ENCODE data around the gene PIAS1.

The PIAS1 gene

GRCh38 chr15:68019814-68020525 lies 34.1 kb upstream of the PIAS1 start:
- no peak for TF ChIP-seq CTCF (IDR thresholded peaks at IDR 0.05)

DNA sequence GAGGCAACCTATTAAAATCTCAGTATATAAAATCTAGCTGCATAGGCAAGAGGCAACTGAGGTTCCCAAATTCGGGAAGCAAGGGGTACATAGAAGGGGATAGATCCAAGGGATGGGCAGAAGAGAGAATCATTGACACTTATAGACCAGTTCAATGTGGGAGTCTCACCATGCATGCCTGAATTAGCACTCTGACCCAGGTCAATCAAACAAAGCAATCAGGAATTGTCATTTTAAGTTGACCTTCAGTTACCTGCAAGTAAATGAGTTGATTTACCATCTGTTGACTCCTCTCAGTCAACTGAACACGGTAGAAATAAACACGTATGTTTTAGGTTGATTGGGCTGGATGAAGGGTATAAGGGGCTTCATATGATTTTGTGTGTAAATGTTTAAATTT lies 33.4 kb upstream of the PIAS1 start:
- TF ChIP-seq CTCF (IDR thresholded peaks at IDR 0.05) = no peak

- TF ChIP-seq CTCF (IDR thresholded peaks at IDR 0.05) = no peak
Observed at GRCh38 chr15:68022061-68022460, 32.1 kb upstream of the PIAS1 start.

DNA sequence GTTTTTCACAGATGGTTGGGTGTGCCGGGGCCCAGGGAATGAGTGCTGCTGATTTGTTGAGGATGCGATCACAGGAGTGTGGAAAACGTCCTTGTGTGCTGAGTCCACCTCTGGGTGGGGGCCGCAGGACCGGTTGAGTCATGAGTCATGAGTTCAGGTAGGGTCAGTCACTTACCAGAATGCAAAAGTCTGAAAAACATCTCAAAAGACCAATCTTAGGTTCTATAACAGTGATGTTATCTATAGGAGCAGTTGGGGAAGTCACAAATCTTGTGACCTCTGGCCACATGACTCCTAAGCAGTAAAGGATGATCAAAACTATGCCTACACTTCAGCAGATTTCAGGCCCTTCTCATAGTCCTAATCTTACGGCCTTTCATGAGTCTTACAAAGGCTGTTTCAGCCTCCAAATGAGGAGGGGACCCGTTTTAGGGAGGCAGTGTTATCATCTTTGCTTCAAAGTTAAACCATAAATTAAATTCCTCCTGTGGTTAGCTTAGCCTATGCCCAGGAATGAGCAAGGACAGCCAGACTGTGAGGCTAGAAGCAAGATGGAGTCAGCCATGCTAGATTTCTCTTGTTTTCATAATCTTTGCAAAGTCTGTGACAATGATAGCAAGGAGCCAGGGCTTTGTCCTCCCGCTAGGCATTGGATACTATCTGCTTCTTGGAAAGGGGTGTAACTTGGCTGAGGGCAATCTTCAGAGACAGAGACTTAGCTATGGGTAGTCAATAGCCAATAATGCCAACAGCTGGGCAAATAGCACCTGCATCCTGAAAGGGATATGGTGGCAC lies 30.6 kb upstream of the PIAS1 start:
- TF ChIP-seq CTCF (IDR thresholded peaks at IDR 0.05) = no peak

GRCh38 chr15:68025835-68026424 lies 28.2 kb upstream of the PIAS1 start:
- TF ChIP-seq CTCF (IDR thresholded peaks at IDR 0.05) = no peak

DNA sequence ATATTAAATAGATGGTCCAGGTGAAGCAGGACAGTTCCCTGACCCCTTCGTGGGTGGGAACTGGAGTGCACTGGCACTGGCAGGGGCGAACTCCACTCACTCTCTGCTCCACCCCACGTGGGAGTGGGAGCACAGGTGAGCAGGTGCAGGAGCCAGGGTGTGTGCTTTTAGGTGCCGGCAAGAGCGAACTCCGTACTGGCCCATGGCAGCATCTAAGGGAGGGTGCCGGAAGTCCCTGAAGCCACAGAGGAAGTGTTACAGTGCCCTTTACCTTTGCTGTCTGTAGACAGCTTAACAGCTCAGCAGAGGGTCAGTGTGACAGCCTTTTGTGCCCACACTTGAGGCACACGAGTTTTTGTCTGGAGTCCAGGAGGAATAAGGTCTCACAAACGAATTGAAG lies 26.7 kb upstream of the PIAS1 start:
- no peak for TF ChIP-seq CTCF (IDR thresholded peaks at IDR 0.05)

- TF ChIP-seq CTCF (IDR thresholded peaks at IDR 0.05) = no peak
Observed at GRCh38 chr15:68028137-68028887, 25.8 kb upstream of the PIAS1 start.
